ENCODE measurements around the gene ISY1.
"Not testable (repeated sequence)": the region's sequence is repeated elsewhere in the genome, so short reads cannot be mapped to it uniquely, and the experiment has no call there.

Gene ISY1

GRCh38 chr3:129166579-129167332, 5.9 kb upstream of the ISY1 start:
- no peak for DNase-seq (ENCODE audit: low read depth in 2 of 2)

- not testable (repeated sequence) for DNase-seq (ENCODE audit: low read depth in 2 of 2)
Observed at GRCh38 chr3:129165594-129165993, 4.7 kb upstream of the ISY1 start.

GRCh38 chr3:129164500-129164899, 3.6 kb upstream of the ISY1 start:
- DNase-seq (ENCODE audit: low read depth in 2 of 2) = no peak

GRCh38 chr3:129162729-129163579, 2.1 kb upstream of the ISY1 start:
- DNase-seq (ENCODE audit: low read depth in 2 of 2) = no peak

GRCh38 chr3:129161860-129162271, 1.0 kb upstream of the ISY1 start:
- DNase-seq (ENCODE audit: low read depth in 2 of 2) = no peak

GRCh38 chr3:129144786-129145185, 16.1 kb downstream of the ISY1 start:
- no peak for DNase-seq (ENCODE audit: low read depth in 2 of 2)

GRCh38 chr3:129141011-129141410, 19.9 kb downstream of the ISY1 start:
- DNase-seq (ENCODE audit: low read depth in 2 of 2) = not testable (repeated sequence)

GRCh38 chr3:129139911-129140310, 21.0 kb downstream of the ISY1 start:
- DNase-seq (ENCODE audit: low read depth in 2 of 2) = no peak

GRCh38 chr3:129136275-129136674, 24.6 kb downstream of the ISY1 start:
- DNase-seq (ENCODE audit: low read depth in 2 of 2) = not testable (repeated sequence)

- DNase-seq (ENCODE audit: low read depth in 2 of 2) = no peak
Observed at GRCh38 chr3:129132097-129132866, 28.6 kb downstream of the ISY1 start.

- no peak for DNase-seq (ENCODE audit: low read depth in 2 of 2)
Observed at GRCh38 chr3:129131465-129132088, 29.3 kb downstream of the ISY1 start.

- DNase-seq (ENCODE audit: low read depth in 2 of 2) = no peak
Observed at GRCh38 chr3:129130291-129130813, 30.5 kb downstream of the ISY1 start.

GRCh38 chr3:129128357-129129155, 32.3 kb downstream of the ISY1 start:
- no peak for DNase-seq (ENCODE audit: low read depth in 2 of 2)

- DNase-seq (ENCODE audit: low read depth in 2 of 2) = no peak
Observed at GRCh38 chr3:129126726-129127280, 34.1 kb downstream of the ISY1 start.

- no peak for DNase-seq (ENCODE audit: low read depth in 2 of 2)
Observed at GRCh38 chr3:129123314-129124060, 37.4 kb downstream of the ISY1 start.

GRCh38 chr3:129122412-129123011, 38.4 kb downstream of the ISY1 start:
- DNase-seq (ENCODE audit: low read depth in 2 of 2) = no peak

- DNase-seq (ENCODE audit: low read depth in 2 of 2) = peak; percentile 83 to 85
Observed at GRCh38 chr3:129121792-129122411, 39.0 kb downstream of the ISY1 start, which contains the start of gene RAB43. TSS of gene RAB43 (minus strand) at chr3:129121804. CDS start at chr3:129121489, 315 bp downstream.

- DNase-seq (ENCODE audit: low read depth in 2 of 2) = peak in 1 of 2 donors; percentile 7
Observed at GRCh38 chr3:129121016-129121791, 39.7 kb downstream of the ISY1 start.

Data from stimulated activated CD8-positive, alpha-beta memory T cell treated with anti-CD3 and anti-CD28 coated beads, Interleukin-2, amount 100 ng/mL, for 1 hour (primary cell).